ENCODE measurements around the gene ZNF148. TPM values are rescaled to one million over a fixed set of nuclear protein-coding genes. Genes with fewer than 3 reads are reported as not detected.

The ZNF148 gene
- total RNA-seq, 1 donor from 2014 or later = 44.5 TPM

DNA sequence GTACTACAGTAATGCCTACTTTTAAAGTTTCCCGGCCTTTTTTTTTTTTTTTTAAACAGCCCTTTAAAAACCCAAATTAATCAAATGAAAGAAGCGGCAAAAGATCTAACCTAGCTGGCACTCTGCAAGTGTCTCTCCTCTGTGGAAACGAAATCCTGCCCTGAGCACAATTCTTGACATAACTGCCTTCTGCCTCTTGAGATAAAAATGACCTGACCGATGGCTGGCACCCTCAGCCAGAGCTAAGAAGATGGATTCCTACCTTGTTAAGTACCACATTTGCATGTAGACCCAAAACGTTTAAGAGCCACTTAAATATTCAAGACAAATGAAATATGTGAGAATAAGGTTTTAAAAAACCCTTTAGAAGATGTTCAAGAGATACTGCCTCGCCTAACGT, 146.0 kb downstream of the ZNF148 start:
- TF ChIP-seq, protein P1, sequence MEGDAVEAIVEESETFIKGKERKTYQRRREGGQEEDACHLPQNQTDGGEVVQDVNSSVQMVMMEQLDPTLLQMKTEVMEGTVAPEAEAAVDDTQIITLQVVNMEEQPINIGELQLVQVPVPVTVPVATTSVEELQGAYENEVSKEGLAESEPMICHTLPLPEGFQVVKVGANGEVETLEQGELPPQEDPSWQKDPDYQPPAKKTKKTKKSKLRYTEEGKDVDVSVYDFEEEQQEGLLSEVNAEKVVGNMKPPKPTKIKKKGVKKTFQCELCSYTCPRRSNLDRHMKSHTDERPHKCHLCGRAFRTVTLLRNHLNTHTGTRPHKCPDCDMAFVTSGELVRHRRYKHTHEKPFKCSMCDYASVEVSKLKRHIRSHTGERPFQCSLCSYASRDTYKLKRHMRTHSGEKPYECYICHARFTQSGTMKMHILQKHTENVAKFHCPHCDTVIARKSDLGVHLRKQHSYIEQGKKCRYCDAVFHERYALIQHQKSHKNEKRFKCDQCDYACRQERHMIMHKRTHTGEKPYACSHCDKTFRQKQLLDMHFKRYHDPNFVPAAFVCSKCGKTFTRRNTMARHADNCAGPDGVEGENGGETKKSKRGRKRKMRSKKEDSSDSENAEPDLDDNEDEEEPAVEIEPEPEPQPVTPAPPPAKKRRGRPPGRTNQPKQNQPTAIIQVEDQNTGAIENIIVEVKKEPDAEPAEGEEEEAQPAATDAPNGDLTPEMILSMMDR (IDR thresholded peaks at IDR 0.05; ENCODE audit: insufficient read depth, low read depth, low read length) = no peak
- no peak for TF ChIP-seq EZH2 (IDR thresholded peaks at IDR 0.05; ENCODE audit: insufficient read depth, low read length)
- H3K27ac ChIP-seq (ENCODE audit: low read depth, low read length) = no peak overlapping the region
- peaks cover 6% of the 10 kb centered on the region for H4K20me1 ChIP-seq (ENCODE audit: insufficient read depth, low read length)
- no peak for FAIRE-seq
- H3K36me3 Mint-ChIP-seq (ENCODE audit: low read depth, unreplicated experiment) = peaks cover 9% of the 10 kb centered on the region
- H3K79me2 ChIP-seq (ENCODE audit: insufficient read depth, low read length) = no peaks in the 10 kb centered on the region
- no peaks in the 10 kb centered on the region for H3K27me3 Mint-ChIP-seq (ENCODE audit: low read depth, unreplicated experiment)
- H2AFZ ChIP-seq (ENCODE audit: low read depth, low read length) = no peak overlapping the region
- H3K4me1 Mint-ChIP-seq (ENCODE audit: low read depth, unreplicated experiment) = peaks cover 9% of the 10 kb centered on the region
- peaks cover 6% of the 10 kb centered on the region for H3K36me3 ChIP-seq (ENCODE audit: insufficient read depth, low read length)
- H3K9me3 Mint-ChIP-seq (ENCODE audit: unreplicated experiment) = no peaks in the 10 kb centered on the region
- peaks cover 15% of the 10 kb centered on the region for H3K4me1 ChIP-seq (ENCODE audit: insufficient read depth, low read length)
- no peak overlapping the region for H3K4me3 ChIP-seq (ENCODE audit: insufficient read depth, low read depth, low read length)
- DNase-seq (ENCODE audit: low read depth) = no peak
- no peak overlapping the region for H3K9ac ChIP-seq (ENCODE audit: low read length)
- no peak overlapping the region for H3K4me2 ChIP-seq (ENCODE audit: low read length)
- H3K27ac Mint-ChIP-seq (ENCODE audit: unreplicated experiment) = no peak overlapping the region
- no peaks in the 10 kb centered on the region for H3K27me3 ChIP-seq (ENCODE audit: insufficient read depth, low read length)
- no peak overlapping the region for H3K4me3 Mint-ChIP-seq (ENCODE audit: unreplicated experiment)
- H3K9me3 ChIP-seq (ENCODE audit: insufficient read depth, low read depth, low read length) = no peaks in the 10 kb centered on the region

DNA sequence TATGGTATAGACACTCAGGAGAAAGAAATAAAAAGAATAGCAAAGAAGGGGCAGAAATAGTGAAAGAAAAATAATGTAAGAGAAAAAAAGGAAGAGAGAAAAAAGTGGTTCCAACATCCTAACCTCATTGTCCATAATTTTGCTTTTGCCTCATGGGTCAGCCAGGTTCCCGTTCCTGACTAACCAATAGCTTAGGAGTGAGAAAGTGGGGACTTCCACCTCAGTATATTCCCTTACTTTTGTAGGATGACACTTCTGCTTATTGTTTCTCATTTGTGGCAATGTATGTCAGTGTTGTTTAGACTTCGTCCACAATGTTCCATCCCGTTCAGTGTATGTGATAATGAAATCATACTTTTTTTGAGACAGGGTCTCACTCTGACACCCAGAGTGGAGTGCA, 153.3 kb downstream of the ZNF148 start:
- H3K9ac ChIP-seq (ENCODE audit: low read length) = no peak overlapping the region
- TF ChIP-seq, protein P1 (IDR thresholded peaks at IDR 0.05; ENCODE audit: insufficient read depth, low read depth, low read length) = no peak
- no peak for TF ChIP-seq EZH2 (IDR thresholded peaks at IDR 0.05; ENCODE audit: insufficient read depth, low read length)
- H3K4me2 ChIP-seq (ENCODE audit: low read length) = no peak overlapping the region
- no peaks in the 10 kb centered on the region for H4K20me1 ChIP-seq (ENCODE audit: insufficient read depth, low read length)
- H3K4me3 ChIP-seq (ENCODE audit: insufficient read depth, low read depth, low read length) = no peak overlapping the region
- H3K27ac ChIP-seq (ENCODE audit: low read depth, low read length) = no peak overlapping the region
- H3K27me3 ChIP-seq (ENCODE audit: insufficient read depth, low read length) = no peaks in the 10 kb centered on the region
- no peaks in the 10 kb centered on the region for H3K36me3 ChIP-seq (ENCODE audit: insufficient read depth, low read length)
- no peak for FAIRE-seq
- H2AFZ ChIP-seq (ENCODE audit: low read depth, low read length) = no peak overlapping the region
- Mint-ChIP-seq H3K4me3 (ENCODE audit: unreplicated experiment) (no peak overlapping the region), H3K4me1 (ENCODE audit: low read depth, unreplicated experiment) (peaks cover 5% of the 10 kb centered on the region), H3K27ac (ENCODE audit: unreplicated experiment) (no peak overlapping the region), H3K9me3 (ENCODE audit: unreplicated experiment) (no peaks in the 10 kb centered on the region), H3K36me3 (ENCODE audit: low read depth, unreplicated experiment) (peaks cover 2% of the 10 kb centered on the region), H3K27me3 (ENCODE audit: low read depth, unreplicated experiment) (no peaks in the 10 kb centered on the region)
- no peaks in the 10 kb centered on the region for H3K4me1 ChIP-seq (ENCODE audit: insufficient read depth, low read length)
- H3K9me3 ChIP-seq (ENCODE audit: insufficient read depth, low read depth, low read length) = no peaks in the 10 kb centered on the region
- DNase-seq (ENCODE audit: low read depth) = no peak
- no peaks in the 10 kb centered on the region for H3K79me2 ChIP-seq (ENCODE audit: insufficient read depth, low read length)

DNA sequence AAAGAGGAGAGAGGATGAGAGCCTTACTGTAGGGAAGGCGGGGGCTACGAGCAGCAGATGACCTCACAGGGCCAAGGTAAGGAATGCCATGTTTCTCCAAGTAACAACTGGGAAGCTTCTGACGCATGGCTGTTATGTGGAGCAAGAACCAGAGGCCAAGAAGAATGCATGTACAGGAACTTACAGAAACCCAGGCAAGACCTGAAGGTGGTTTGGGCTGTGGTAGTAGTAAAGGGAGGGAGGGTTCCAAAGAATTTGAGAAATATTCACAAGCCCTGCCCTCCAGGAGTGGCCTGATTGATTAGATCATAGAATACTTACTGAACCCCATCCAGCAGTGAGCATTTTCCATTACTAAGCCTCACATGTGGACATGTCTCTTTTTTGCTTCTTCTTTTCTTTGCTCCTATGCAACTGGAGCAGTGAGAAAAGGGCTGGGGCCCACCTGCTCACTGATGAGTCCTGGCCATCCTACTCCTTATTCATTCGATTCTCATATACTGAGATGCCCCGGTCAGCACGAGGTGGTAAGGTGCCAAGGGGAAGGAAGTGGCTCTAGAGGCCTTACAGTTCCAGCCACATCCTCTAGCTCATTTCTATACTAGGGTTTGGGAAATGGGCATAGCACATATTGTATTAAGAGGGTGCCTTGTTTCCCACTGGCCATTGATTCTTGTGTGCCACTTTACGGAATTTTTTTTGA, 154.2 kb downstream of the ZNF148 start:
- H3K4me1 ChIP-seq (ENCODE audit: insufficient read depth, low read length) = no peaks in the 10 kb centered on the region
- no peak for TF ChIP-seq EZH2 (IDR thresholded peaks at IDR 0.05; ENCODE audit: insufficient read depth, low read length)
- TF ChIP-seq, protein P1 (IDR thresholded peaks at IDR 0.05; ENCODE audit: insufficient read depth, low read depth, low read length) = no peak
- no peaks in the 10 kb centered on the region for H3K36me3 ChIP-seq (ENCODE audit: insufficient read depth, low read length)
- no peaks in the 10 kb centered on the region for H4K20me1 ChIP-seq (ENCODE audit: insufficient read depth, low read length)
- no peak overlapping the region for H3K9ac ChIP-seq (ENCODE audit: low read length)
- no peak overlapping the region for H3K4me2 ChIP-seq (ENCODE audit: low read length)
- DNase-seq (ENCODE audit: low read depth) (peak; percentile 38), FAIRE-seq (no peak)
- no peaks in the 10 kb centered on the region for H3K9me3 ChIP-seq (ENCODE audit: insufficient read depth, low read depth, low read length)
- H3K27me3 Mint-ChIP-seq (ENCODE audit: low read depth, unreplicated experiment) = no peaks in the 10 kb centered on the region
- H3K27me3 ChIP-seq (ENCODE audit: insufficient read depth, low read length) = no peaks in the 10 kb centered on the region
- no peak overlapping the region for H3K4me3 ChIP-seq (ENCODE audit: insufficient read depth, low read depth, low read length)
- H3K9me3 Mint-ChIP-seq (ENCODE audit: unreplicated experiment) = no peaks in the 10 kb centered on the region
- peaks cover 5% of the 10 kb centered on the region for H3K4me1 Mint-ChIP-seq (ENCODE audit: low read depth, unreplicated experiment)
- no peak overlapping the region for H3K4me3 Mint-ChIP-seq (ENCODE audit: unreplicated experiment)
- no peak overlapping the region for H3K27ac ChIP-seq (ENCODE audit: low read depth, low read length)
- H3K36me3 Mint-ChIP-seq (ENCODE audit: low read depth, unreplicated experiment) = peaks cover 2% of the 10 kb centered on the region
- H2AFZ ChIP-seq (ENCODE audit: low read depth, low read length) = no peak overlapping the region
- no peaks in the 10 kb centered on the region for H3K79me2 ChIP-seq (ENCODE audit: insufficient read depth, low read length)
- no peak overlapping the region for H3K27ac Mint-ChIP-seq (ENCODE audit: unreplicated experiment)

Data from astrocyte (in vitro differentiated cells and primary cell).